BJ (cell line): ENCODE measurements around the gene ARHGAP33. TPM values are rescaled to one million over a fixed set of nuclear protein-coding genes. Genes with fewer than 3 reads are reported as not detected.

Experiments
- CTCF ChIA-PET: fragments of 350-600 bp; formaldehyde crosslinking; extraction: SDS; loops from one replicate; lab custom pipeline; 2021; ENCODE audit warnings: antibody characterized with exemption, inconsistent platforms; lab: Yijun Ruan, JAX
- POLR2A ChIA-PET: fragments of 300-600 bp; sonication (Branson Sonifier 250); formaldehyde crosslinking; extraction: SDS; loops from one replicate; lab custom pipeline; 2021; ENCODE audit warnings: antibody characterized with exemption; lab: Charles Lee
- DNase-seq: peaks from one replicate; pipeline ENCODE4 v3.0.0-alpha.2; 2011; ENCODE audit warnings: low read depth
- H3K27me3 ChIP-seq: 2 replicates; pipeline ENCODE4 v1.6.0; 2011; ENCODE audit warnings: low read length; ENCODE audit not compliant: control insufficient read depth, insufficient read depth
- H3K36me3 ChIP-seq: 2 replicates; pipeline ENCODE4 v1.5.1; 2011; ENCODE audit warnings: low read length; ENCODE audit not compliant: control insufficient read depth, insufficient read depth
- H3K4me3 ChIP-seq: 2 replicates; pipeline ENCODE4 v1.5.1; 2011; ENCODE audit warnings: low read depth, mild to moderate bottlenecking, control low read depth, low read length
- CTCF ChIP-seq: IDR thresholded peaks from 2 replicates; pipeline ENCODE4 v1.5.1; 2011; ENCODE audit warnings: low read depth, mild to moderate bottlenecking, control low read depth, inconsistent platforms, low read length, moderate library complexity; ENCODE audit not compliant: insufficient read depth
- polyA plus RNA-seq: library from polyadenylated mRNA; depleted of rRNA; stranded (reverse); fragments of >200 nt; gene quantifications from 2 replicates; pipeline ENCODE4 v1.2.3, GENCODE V29; 2011

ARHGAP33 gene
- polyA plus RNA-seq, 1 experiment, result 3.6 TPM

- DNase-seq, result no peak
- ChIA-PET POLR2A (no interaction called here), CTCF (interaction anchor here (0.8 to 1.0 kb wide), 2 partner anchors 34 to 119 kb away, joined by 3 to 7 read pairs; no protein-coding TSS in a partner anchor)
- Histone ChIP-seq H3K36me3 (no peaks in the 10 kb centered on the region), H3K27me3 (peaks cover 3% of the 10 kb centered on the region), H3K4me3 (no peak overlapping the region)
- TF ChIP-seq CTCF, result no peak
Measured at GRCh38 chr19:35811317-35812219, 36.2 kb downstream of the ARHGAP33 start.

GRCh38 chr19:35812220-35813042, 37.1 kb downstream of the ARHGAP33 start, which contains the start of gene PRODH2:
Gene PRODH2 (minus strand): TSS chr19:35812845. CDS start chr19:35812805, 40 bp downstream.
- DNase-seq, result no peak
- Histone ChIP-seq H3K36me3 (no peaks in the 10 kb centered on the region), H3K27me3 (peaks cover 3% of the 10 kb centered on the region), H3K4me3 (no peak within 1 kb of the TSS)
- ChIA-PET POLR2A (no interaction called here), CTCF (interaction anchor here (1.0 kb wide), 1 partner anchor 120 kb away, joined by 7 read pairs; no protein-coding TSS in a partner anchor)
- TF ChIP-seq CTCF, result no peak

GRCh38 chr19:35813043-35813890, 37.9 kb downstream of the ARHGAP33 start:
- Histone ChIP-seq H3K36me3 (no peaks in the 10 kb centered on the region), H3K27me3 (peaks cover 1% of the 10 kb centered on the region), H3K4me3 (no peak overlapping the region)
- DNase-seq, result no peak
- no peak for TF ChIP-seq CTCF
- ChIA-PET POLR2A (no interaction called here), CTCF (no interaction called here)

- POLR2A ChIA-PET, result no interaction called here
- no peak overlapping the region for H3K4me3 ChIP-seq
- no peaks in the 10 kb centered on the region for H3K36me3 ChIP-seq
- TF ChIP-seq CTCF, result no peak
- no peak for DNase-seq
- peaks cover 1% of the 10 kb centered on the region for H3K27me3 ChIP-seq
- CTCF ChIA-PET, result interaction anchor here (0.8 to 2.2 kb wide), 3 partner anchors 12 to 115 kb away, joined by 3 to 6 read pairs (median 3); no protein-coding TSS in a partner anchor
Measured at GRCh38 chr19:35816262-35816661, 40.9 kb downstream of the ARHGAP33 start.
